SW 1271 (cell line): ENCODE data around the gene OPTN.
"Not testable (repeated sequence)": the region's sequence is repeated elsewhere in the genome, so short reads cannot be mapped to it uniquely, and the experiment has no call there.

Experiments used
- DNase-seq, 2 experiments: peaks; one replicate each; lab custom pipeline; 2025; lab: John Stamatoyannopoulos, UW

OPTN gene

DNA sequence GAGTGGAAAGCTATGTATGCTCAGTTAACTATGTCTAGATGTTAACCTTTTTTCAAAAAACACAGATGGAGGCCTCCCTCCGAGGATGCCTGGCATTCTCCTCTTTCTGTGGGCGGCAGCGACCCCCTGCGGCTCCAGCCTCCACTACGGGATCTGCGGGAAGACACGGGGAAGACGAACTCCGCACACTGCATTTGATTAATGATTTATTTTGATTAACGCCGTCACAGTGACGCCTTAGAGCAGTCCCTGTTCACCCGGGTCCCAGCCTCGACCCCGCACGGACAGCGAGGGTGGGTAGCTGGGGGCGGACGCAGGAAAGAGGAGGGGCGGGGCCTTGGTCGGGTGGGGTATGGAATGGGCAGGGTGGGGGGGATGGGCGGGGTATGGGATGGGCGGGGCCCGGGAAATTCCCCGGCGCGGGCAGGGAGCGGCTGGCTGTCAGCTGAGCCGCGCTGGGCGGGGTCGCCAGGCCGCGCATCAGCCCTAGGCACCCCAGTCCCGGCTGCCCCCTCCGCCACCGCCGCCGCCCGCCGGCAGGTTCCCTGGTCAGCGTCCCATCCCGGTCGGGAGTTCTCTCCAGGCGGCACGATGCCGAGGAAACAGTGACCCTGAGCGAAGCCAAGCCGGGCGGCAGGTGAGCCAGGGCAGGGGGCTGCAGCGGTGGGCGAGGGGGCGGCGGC lies at the start of gene OPTN:
Gene OPTN, plus strand, starts transcription at position 498 of the 683 bp plus-strand sequence. CDS start 8,960 bp downstream, outside the sequence.
- peak; percentile 31 to 81 for DNase-seq

DNA sequence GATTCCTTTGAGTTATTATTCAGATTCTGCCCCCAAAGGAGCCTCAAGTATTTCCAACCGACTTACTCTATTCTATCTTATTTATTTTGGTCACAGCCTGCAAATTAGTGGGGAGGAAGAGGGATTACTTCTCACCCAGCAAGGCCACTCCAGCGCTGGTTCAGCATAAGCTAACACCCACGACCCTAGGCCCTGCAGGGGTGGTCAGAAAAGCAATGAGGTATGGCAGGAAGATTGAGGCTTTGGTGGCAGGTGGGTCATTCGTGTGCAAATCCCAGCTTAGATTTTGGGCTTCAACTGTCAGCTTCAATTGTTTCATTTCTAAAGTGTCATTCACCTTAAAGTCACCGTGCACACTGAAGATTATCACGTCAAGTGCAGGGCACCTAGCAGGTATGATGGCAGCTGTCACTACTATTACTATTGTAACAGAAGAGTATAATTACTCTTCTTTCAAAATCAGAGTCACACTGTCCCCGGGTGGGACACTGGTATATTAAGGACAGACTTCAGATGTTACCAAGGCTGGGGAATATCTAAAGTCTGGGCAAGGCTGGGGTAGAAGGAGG lies 48.8 kb upstream of the OPTN start:
- DNase-seq: no peak

DNA sequence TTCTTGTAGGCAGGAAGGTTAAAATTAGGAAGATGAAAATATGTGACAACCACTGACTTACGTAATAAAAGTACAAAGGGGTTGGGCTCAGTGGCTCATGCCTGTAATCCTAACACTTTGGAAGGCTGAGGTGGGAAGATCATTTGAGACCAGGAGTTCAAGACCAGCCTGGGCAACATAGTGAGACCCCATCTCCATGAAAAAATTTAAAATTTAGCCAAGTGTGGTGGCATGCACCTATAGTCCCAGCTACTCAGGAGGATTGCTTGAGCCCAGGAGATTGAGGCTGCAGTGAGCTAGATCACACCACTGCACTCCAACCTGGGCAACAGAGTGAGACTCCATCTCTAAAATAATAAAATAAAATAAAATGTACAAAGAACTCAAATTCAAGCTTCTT lies 46.8 kb upstream of the OPTN start:
- not testable (repeated sequence) for DNase-seq

DNA sequence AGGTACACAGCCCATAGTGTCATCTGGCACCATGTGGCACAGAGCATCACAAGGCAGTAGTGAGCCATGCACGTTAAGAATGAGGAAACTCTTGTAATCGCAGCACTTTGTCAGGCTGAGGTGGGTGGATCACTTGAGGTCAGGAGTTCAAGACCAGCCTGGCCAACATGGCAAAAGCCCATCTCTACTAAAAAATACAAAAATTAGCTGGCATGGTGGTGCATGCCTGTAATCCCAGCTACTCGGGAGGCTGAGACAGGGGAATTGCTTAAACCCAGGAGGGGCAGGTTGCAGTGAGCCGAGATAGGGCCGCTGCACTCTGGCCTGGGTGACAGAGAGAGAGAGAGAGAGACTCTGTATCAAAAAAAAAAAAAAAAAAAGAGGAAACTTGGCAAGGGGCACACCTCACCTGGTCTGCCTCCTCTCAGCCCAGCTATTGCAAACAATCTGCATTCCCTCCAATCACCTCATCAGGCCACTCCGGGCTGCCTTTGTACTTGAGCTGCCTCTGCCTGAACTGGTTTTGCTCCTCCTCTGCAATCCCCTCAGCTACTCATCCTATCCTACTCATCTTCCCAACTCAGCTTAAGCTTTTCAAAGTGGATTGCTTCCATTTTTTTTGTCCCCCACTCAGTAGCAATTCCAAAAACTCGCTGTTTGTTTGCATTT lies 46.0 kb upstream of the OPTN start:
- no peak for DNase-seq

DNA sequence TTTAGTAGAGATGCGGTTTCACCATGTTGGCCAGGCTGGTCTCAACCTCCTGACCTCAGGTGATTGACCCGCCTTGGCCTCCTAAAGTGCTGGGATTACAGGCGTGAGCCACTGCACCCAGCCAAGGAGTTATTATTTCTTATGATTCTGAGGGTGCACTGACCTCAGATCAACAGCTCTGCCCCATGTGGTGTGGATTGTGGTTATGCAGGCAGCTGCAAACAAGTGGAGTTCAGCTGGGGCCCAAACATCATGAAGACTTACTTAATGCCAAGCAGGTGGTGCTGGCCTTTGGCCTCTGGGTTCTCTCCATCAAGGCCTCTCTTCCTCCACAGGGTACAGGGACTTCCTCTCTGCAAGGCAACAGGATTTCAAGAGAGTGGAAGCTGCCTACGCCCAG lies 45.1 kb upstream of the OPTN start:
- DNase-seq: no peak

DNA sequence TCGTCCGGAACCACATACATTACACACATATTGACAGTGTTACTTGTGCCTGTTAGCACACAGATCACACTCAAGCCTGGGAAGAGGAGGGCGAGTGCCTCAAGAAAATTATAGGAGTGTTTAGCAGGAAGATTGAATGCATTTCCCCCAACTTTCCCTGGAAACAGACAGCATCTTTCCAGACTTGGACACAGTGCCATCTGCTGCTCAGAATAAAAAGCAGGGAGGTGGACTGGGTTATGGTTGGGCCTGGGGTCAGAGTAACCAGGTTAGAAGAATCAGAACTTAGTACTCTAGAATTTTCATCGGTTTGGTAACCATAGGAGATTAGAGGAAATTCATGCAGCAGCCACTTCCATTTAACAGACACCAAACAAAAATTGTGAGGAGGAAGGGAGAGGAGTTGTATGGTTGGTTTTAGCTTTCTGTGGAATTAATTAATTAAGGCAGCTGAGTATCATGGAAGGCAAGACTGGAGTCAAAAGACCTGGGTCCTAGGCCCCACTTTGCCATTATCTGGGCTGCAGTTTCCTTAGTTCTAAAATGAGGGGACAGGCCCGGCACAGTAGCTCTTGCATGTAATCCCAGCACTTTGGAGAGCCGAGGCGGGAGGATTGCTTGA lies 43.4 kb upstream of the OPTN start:
- peak in 1 of 2 experiments; percentile 2 for DNase-seq

DNA sequence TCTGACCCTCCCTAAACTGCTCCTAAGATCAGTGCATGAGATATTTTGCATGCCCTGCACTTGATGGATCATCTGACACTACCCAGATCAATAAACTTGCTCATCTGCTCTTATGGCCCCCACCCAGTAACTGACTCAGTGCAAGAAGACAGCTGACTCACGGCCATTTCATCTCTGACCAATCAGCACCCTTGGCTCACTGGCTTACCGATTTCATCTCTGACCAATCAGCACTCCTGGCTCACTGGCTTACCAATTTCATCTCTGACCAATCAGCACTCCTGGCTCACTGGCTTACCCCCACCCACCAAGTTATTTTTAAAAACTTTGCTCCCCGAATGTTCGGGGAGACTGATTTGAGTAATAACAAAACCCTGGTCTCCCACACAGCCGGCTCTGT lies 37.2 kb upstream of the OPTN start:
- DNase-seq: no peak

DNA sequence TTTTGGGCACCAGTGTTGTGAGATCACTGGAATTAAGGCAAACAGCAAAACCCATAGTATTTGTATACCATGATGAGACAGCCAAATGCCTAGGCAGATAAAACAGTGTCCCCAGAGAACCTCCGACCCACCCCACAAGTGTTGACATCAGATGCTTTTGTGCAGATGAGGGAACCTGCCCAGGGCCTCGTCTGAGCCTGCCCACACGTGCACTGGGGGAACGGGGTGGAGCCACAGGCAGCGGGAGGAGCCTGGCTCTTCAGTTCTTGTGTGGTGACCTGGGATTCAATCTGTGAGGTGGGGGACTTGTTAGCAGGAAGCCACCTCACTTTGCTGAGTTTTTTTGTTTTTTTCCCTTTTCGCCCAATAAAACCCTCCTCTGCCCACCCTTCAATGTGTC lies 33.4 kb upstream of the OPTN start:
- DNase-seq: no peak

DNA sequence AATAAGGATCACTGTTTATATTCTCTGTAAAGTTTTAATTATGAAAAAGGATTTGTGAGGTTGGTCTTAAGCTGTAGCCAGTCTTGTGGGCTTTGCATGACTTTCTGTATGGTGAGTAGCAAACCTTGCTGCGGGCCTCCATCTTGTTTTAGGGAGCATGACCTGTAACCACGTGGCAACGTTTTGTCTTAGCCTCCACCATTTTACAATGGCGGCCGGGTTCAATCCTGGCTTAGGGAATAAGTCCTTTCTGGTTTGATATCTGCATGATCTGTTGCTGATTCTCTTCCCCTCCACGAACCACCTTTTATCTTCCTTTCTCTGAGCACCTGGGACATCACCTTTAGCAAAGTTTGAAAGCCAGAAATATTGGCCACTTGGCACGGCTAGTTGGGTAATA lies 32.5 kb upstream of the OPTN start:
- DNase-seq: no peak

DNA sequence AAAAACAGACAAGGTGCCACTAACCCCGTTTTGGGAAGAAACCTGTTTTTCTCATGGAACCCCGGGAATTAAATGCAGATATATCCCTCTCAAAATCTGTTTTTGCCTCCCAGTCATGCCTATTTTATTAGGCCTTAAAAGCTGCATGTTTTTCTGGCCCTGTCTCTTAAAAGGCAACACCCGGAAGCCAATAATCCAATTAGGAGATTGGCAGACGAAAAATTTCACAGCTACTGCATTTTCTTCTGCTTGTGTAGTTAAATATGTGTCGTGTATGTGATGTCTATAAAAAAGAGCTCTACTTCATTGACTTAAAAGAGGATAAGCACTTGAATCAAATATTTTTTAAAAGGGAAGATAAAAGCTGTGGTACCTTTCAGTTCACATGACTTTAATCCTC lies 31.9 kb upstream of the OPTN start:
- DNase-seq: no peak

DNA sequence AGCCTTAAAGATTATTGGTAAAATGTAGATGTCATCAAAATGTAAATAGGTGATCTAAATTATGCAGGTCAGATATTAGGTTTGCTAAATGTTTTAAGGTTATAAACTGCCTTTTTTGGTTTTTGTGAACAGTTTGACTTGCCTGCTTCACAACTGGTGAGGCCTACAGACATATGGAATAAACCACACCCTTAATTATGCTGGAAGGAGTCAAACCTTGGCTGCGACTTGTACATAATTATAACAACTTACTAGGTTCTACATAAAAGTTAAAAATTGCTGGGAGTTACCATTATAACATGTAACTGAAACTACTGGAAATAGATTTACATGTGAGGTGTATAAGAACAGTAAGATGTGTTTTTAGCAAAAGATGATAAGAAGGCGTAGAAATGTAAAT lies 31.5 kb upstream of the OPTN start:
- DNase-seq: no peak

DNA sequence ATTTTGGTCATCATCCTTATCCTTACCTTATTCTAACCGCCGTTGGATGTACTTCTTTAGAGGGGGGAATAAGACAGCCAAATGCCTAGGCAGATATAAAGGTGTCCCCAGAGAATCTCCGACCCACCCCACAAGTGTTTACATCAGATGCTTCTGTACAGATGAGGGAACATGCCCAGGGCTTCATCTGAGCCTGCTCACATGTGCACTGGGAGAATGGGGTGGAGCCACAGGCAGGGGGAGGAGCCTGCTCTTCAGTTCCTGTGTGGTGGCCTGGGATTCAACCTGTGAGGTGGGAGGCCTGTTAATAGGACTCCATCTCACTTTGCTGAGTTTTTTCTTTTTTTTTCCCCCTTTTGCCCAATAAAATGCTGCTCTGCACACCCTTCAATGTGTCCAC lies 27.6 kb upstream of the OPTN start:
- DNase-seq: no peak

DNA sequence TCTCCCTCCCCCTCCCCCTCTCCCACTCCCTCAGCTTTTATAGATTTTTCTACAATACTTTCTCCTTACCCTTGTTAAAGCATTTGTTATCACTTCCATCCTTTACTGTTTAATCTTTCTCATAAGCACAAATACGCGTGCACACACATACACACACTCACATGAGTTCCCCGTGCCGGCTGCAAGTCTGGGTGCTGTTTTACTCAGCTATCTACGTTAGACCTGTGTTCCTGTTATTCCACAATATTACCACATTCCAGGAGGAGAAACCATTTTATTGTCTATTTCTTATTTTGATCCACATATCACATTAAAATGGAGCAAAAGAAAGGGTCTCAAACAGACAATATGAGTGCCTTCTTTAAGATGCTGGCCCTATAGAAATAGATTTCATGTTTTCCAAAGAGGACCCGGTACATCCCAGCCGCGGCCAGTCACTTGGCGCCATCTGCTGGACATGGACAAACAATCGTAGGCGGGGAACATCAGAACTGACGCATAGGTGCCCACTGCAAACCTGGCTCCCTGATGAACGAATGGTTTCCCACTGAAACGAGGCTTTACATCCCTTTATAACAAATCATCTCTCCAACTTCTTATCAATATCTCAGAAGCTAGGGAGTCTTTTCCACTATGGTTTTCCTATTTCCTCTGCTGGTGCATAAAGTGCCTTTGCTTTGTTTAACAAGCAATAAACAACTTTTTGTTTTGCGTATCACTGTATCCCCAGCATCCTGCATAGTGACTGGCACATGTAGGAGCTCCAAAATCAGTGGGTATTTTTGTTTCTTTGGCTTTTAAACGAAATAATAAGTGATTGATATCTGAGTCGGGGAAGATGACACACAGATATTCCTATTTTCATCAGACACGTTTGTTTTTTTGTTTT lies 25.2 kb upstream of the OPTN start:
- peak; percentile 6 to 47 for DNase-seq

DNA sequence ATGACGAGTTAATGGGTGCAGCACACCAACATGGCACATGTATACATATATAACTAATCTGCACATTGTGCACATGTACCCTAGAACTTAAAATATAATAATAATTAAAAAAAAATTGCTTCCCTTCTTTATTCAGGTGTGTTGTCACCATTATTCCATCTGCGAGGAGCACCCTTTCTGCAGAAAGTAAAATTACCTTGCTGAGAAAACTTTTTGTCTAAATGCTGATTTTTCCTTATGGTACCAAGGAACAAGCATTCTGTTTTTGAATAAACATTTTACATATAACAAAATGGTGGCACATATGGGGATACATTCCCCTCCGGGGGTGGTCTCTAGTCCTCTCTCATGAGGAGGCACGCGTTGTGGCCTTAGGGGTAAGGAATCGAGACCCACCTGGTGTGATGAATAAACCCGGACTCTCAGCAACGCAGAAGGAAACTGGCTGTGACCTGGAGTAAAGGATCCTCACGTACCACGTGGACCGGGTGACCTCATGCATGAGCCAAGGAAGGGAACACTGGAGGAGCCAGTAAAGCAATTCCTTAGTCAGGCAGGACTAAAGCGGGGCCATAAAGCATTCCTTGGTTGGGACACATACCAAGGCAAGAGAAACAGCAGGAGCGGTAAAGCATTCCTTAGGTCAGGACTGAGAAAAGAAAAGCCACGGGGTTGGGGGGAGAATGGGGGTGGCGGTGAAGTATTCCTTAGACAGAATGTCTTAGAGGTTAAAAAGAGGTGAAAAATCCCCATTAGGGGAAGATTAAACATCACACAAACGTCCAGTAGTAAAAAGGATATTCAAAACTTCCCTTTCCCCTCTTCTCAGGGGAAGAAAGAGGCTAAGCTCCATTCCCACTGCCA lies 20.8 kb upstream of the OPTN start:
- no peak for DNase-seq

DNA sequence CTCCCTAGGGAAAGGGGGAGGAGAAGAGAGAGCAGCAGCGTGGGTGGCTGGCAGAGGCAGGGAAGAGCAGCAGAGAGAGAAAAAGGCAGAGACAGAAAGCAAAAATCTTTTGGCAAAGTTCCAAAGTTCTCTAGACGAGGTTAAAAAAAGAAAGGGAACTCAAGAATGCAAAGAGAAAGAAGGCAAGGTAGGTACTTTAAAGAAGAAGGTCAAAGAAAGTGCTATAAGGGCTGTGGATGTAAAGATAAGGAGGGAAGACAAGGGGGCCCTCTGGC lies 20.2 kb upstream of the OPTN start:
- DNase-seq: no peak

DNA sequence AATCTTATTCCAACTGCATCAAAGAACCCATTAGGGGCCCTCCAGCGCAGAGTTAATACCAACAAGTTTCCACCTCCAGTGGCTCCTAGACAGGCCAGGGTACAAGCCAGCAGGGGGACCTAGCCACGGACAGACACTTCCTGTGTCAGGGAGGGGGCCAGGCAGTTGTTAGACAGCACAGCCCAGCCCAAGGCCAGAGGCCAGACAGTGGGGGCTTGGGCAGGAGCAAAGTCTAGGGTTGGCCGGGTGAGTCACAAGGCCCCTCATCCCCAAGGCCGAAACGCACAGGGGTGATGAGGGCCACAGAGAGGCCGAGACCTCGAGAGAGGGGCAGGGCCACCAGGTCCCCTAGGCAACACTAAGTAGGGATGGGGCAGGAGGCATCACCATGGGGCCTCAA lies 19.3 kb upstream of the OPTN start:
- DNase-seq: no peak

DNA sequence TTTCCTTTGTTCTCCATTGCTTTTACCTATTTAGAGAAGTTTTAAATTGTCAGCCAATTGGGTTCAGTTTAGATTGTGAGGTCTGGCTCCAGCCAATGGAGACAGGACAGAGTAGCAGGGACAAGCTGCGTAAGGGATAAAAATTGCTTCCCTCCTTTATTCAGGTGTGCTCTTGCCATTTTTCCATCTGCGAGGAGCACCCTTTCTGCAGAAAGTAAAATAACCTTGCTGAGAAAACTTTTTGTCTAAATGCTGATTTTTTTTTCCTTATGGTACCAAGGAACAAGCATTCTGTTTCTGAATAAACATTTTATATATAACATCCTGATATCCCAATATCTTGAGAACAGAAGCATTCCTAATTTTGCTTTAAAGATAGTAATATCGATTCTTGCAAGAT lies 16.3 kb upstream of the OPTN start:
- not testable (repeated sequence) for DNase-seq

DNA sequence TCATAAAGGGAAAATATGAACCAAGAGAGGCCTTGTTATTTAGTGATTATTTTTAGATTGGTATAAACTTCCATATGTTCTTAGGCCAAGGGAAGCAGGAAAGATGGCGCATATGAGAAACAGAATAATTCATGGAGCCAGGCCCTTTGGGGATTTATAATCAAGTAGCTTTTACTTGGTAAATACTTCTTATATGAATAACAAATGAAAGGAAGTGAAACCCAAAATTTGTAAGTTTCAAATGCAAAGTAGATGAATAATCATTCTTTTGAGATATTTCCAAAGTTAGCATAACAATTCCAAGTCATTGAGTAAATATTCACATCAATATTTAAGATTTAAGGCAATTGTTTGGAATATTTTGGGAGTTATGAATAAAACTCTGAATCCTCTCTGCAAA lies 13.9 kb upstream of the OPTN start:
- DNase-seq: no peak

DNA sequence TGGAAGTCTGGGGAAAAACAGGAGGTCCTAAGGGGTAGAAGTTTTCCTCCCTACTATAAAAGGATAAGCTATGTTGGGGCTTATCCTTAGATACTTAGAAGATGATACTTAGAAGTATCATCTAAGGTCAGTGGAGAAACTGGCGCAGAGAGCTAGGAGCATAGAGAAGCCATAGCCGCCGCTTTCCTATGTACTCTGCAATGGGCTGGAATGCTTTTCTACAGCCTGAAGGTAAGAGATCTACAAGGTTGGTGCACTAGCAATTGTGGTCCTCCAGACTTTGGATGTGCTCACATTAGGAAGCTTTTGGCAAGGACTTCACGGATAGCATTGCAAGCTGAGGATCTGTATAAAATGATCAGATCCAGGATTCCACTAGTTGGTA lies 12.4 kb upstream of the OPTN start:
- no peak for DNase-seq

DNA sequence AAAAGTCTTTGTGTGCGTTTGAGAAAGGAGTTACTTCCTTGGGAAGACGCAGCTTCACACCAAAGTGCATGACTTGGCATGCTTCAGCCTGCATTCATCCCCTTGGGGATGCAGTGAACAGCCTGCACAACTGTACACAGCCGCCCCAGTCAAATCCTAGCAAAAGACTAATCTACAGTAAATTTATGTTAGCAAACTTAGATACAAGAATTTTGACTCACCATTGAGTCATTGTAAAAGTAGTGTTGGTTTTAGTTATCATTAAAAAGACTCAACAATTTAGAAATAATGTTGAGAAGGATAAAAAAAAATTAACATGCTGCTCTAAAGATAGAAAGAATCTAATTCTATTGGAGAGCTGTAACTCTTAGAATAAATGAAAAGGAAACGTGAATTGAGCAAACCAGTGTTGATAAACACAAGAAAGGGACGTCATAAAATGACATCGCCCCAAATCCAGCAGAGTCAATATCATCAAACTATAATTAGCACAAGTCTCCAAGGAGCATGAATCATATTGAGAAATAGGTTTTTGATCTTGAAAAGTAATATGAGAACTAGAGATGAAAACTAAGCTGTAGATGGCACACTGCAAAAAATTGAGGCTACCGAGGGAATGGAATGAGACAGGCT lies 11.9 kb upstream of the OPTN start:
- no peak for DNase-seq

DNA sequence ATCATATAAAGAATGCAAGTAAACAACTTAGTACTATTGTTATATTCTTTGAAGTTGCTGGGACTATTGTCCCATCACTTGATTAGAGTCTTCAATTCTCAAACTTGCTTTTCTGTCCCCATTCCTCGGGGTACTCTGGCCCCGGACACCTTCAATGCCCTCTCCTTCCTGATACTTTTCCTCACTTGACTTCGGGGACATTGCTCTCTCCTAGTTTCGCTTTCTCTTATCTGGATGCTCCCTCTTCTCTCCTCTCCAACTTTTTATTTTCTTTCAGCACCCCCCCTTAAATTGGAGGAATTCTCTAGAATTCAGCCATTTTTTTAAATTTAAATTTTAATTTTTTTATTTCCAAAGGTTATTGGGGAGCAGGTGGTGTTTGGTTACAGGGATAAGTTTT lies 10.6 kb upstream of the OPTN start:
- no peak for DNase-seq
